OCI-LY3 (cell line): ENCODE measurements around the gene EML1.

Experiments
- H2AFZ ChIP-seq: fragments of 200-600, 300-600 bp; shearing (Covaris generic); 2 replicates; pipeline ENCODE4 v1.6.0; 2014; ENCODE audit warnings: antibody characterized with exemption, low read depth, low read length
- H3K27ac ChIP-seq: fragments of 200-600, 300-600 bp; sonication (generic); 2 replicates; pipeline ENCODE4 v1.5.1; 2014; ENCODE audit warnings: mild to moderate bottlenecking, low read length, moderate library complexity, mixed read lengths
- H3K27me3 ChIP-seq: fragments of 200-600, 300-600 bp; sonication (generic); 2 replicates; pipeline ENCODE4 v1.6.1; 2014; ENCODE audit warnings: low read depth, low read length, mixed read lengths
- H3K36me3 ChIP-seq: fragments of 200-600, 300-600 bp; sonication (generic); replicated peaks from 2 replicates; pipeline ENCODE3; 2014; ENCODE audit warnings: low read depth, low read length, mixed read lengths
- H3K4me1 ChIP-seq: fragments of 300-600, 200-600 bp; sonication (generic); 2 replicates; pipeline ENCODE4 v1.6.1; 2014; ENCODE audit warnings: low read length, mixed read lengths
- H3K4me2 ChIP-seq: fragments of 200-600, 300-600 bp; sonication (generic); 2 replicates; pipeline ENCODE4 v1.6.1; 2014; ENCODE audit warnings: low read length, mixed read lengths
- H3K4me3 ChIP-seq: fragments of 300-600, 200-600 bp; sonication (generic); 2 replicates; pipeline ENCODE4 v1.5.1; 2014; ENCODE audit warnings: antibody characterized with exemption, mild to moderate bottlenecking, low read length, moderate library complexity
- H3K79me2 ChIP-seq: fragments of 300-600, 200-600 bp; shearing (Covaris generic); 2 replicates; pipeline ENCODE4 v1.6.1; 2014; ENCODE audit warnings: mild to moderate bottlenecking, low read length, mixed read lengths
- H3K9ac ChIP-seq: fragments of 300-600, 200-600 bp; shearing (Covaris generic); 2 replicates; pipeline ENCODE4 v1.6.0; 2014; ENCODE audit warnings: mild to moderate bottlenecking, low read length, moderate library complexity
- H3K9me3 ChIP-seq: fragments of 200-600, 300-600 bp; shearing (Covaris generic); 2 replicates; pipeline ENCODE4 v1.6.1; 2014; ENCODE audit warnings: low read length, mixed read lengths; ENCODE audit not compliant: insufficient read depth
- H4K20me1 ChIP-seq: fragments of 200-600, 300-600 bp; sonication (generic); 2 replicates; pipeline ENCODE4 v1.6.1; 2016; ENCODE audit warnings: low read length, mixed read lengths; ENCODE audit not compliant: insufficient read depth
- EZH2phosphoT487 ChIP-seq: fragments of 200-600 bp; shearing (Covaris generic); IDR thresholded peaks from 2 replicates; pipeline ENCODE4 v1.6.1; 2018; ENCODE audit warnings: antibody characterized with exemption, mixed run types, low read depth
- TF ChIP-seq, protein P1 (sequence below): fragments of 200-600, 300-600 bp; sonication (generic); IDR thresholded peaks from 2 replicates; pipeline ENCODE4 v1.5.1; 2014; ENCODE audit warnings: antibody characterized with exemption, low read length, low read depth

The EML1 gene

DNA sequence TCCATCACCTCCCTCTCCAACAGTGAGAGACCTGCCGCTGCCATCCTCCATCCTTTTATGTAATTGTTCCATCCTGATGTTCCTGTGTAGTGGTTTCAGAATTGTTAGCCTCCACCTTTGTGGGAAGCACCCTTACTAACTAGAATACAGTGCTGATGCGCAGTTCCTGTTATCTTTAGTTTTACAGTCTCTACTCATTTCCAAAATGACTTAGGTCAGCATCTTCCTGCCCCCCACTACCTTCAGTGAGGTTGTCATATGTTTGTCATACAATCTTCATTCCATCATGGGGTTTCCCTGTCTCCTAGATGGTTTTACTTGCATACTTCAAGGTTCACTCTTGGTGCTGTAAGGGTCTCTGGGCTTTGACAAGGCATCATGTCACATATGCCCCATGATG is 69.8 kb downstream of the EML1 start:
- TF ChIP-seq, protein P1, sequence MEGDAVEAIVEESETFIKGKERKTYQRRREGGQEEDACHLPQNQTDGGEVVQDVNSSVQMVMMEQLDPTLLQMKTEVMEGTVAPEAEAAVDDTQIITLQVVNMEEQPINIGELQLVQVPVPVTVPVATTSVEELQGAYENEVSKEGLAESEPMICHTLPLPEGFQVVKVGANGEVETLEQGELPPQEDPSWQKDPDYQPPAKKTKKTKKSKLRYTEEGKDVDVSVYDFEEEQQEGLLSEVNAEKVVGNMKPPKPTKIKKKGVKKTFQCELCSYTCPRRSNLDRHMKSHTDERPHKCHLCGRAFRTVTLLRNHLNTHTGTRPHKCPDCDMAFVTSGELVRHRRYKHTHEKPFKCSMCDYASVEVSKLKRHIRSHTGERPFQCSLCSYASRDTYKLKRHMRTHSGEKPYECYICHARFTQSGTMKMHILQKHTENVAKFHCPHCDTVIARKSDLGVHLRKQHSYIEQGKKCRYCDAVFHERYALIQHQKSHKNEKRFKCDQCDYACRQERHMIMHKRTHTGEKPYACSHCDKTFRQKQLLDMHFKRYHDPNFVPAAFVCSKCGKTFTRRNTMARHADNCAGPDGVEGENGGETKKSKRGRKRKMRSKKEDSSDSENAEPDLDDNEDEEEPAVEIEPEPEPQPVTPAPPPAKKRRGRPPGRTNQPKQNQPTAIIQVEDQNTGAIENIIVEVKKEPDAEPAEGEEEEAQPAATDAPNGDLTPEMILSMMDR: no peak
- TF ChIP-seq EZH2phosphoT487: no peak
- Histone ChIP-seq H4K20me1 (no peaks in the 10 kb centered on the region), H3K9me3 (no peaks in the 10 kb centered on the region), H3K4me2 (peak overlapping the region; percentile 67), H2AFZ (no peak overlapping the region), H3K36me3 (peaks cover 16% of the 10 kb centered on the region), H3K79me2 (peaks cover 51% of the 10 kb centered on the region), H3K27me3 (no peaks in the 10 kb centered on the region), H3K27ac (peak overlapping the region; percentile 95), H3K4me3 (peak overlapping the region; percentile 34; the same call in 1 of the 2 replicates), H3K9ac (peak overlapping the region; percentile 57), H3K4me1 (peaks cover 58% of the 10 kb centered on the region)

DNA sequence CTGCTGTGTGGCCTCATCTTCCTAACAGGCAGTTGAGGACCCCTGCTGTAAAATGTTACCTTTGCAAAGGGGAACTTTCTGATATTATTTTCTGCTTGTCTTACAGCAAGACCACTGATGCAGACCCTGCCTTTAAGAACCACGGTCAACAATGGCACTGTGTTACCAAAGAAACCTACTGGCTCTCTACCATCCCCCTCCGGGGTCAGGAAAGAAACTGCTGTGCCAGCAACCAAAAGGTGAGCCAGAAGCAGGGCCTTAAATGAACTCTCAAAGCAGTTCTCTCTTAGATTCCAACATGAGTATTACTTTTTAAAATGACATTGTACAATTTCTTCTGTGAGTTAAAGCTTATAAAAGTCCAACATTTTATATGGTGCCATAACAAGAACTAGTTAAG is 72.2 kb downstream of the EML1 start:
- H2AFZ ChIP-seq: no peak overlapping the region
- TF ChIP-seq, protein P1: no peak
- TF ChIP-seq EZH2phosphoT487: no peak
- H3K9me3 ChIP-seq: no peaks in the 10 kb centered on the region
- no peaks in the 10 kb centered on the region for H3K27me3 ChIP-seq
- no peak overlapping the region for H3K4me2 ChIP-seq
- no peak overlapping the region for H3K4me3 ChIP-seq
- H3K36me3 ChIP-seq: peaks cover 24% of the 10 kb centered on the region
- H3K4me1 ChIP-seq: peaks cover 39% of the 10 kb centered on the region
- H3K79me2 ChIP-seq: peaks cover 44% of the 10 kb centered on the region
- no peak overlapping the region for H3K9ac ChIP-seq
- H4K20me1 ChIP-seq: no peaks in the 10 kb centered on the region
- H3K27ac ChIP-seq: no peak overlapping the region

DNA sequence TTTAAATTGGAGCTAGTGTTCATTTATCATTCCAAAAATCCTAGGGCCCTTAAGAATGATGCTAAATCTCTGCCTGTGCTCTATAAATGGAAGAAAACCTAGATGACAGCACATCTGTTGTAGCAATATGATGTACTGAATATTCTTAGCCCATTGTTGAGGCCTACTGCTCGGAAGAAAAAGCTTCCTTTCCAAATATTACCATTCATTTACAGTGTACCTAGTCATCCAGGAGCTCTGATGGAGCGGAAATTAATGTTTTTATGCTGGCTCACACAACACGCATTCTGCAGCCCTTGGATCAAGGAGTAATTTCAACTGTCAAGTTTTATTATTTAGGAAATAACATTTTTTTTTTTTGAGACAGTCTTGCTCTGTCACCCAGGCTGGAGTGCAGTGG is 77.4 kb downstream of the EML1 start:
- Histone ChIP-seq H3K4me1 (peaks cover 8% of the 10 kb centered on the region; the same call in 1 of the 2 replicates), H3K4me2 (no peak overlapping the region), H3K9ac (no peak overlapping the region), H4K20me1 (no peaks in the 10 kb centered on the region), H3K79me2 (peaks cover 9% of the 10 kb centered on the region), H3K27ac (no peak overlapping the region), H3K9me3 (no peaks in the 10 kb centered on the region), H2AFZ (no peak overlapping the region), H3K36me3 (peaks cover 28% of the 10 kb centered on the region), H3K4me3 (no peak overlapping the region), H3K27me3 (no peaks in the 10 kb centered on the region)
- no peak for TF ChIP-seq EZH2phosphoT487
- TF ChIP-seq, protein P1: no peak

DNA sequence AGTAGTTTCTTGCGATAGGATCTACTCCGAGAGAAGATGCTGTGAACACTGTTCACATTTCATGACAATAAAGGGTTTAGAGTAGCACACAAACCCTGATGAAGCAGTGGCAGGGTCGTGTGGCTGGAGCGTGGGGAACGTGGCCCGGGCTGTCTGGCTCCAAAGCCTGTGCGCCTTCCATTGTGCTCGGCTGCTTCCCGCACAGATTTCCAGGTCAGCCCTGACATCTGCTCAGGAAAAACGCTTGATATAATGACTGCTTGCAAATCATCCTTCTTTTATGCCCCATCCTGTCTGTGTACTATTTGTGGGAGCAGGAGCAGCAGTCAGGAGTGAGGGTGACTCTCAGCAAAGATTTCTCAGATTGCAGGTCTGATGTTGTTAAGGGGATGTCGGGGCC is 78.6 kb downstream of the EML1 start:
- Histone ChIP-seq H3K4me3 (no peak overlapping the region), H3K4me1 (peaks cover 10% of the 10 kb centered on the region; the same call in 1 of the 2 replicates), H2AFZ (no peak overlapping the region), H4K20me1 (no peaks in the 10 kb centered on the region), H3K27ac (no peak overlapping the region), H3K9me3 (no peaks in the 10 kb centered on the region), H3K9ac (no peak overlapping the region), H3K36me3 (peaks cover 26% of the 10 kb centered on the region), H3K4me2 (no peak overlapping the region), H3K27me3 (no peaks in the 10 kb centered on the region), H3K79me2 (peaks cover 9% of the 10 kb centered on the region)
- TF ChIP-seq, protein P1: no peak
- no peak for TF ChIP-seq EZH2phosphoT487
